ENCODE measurements around the gene TOB2.
A peak's percentile ranks its signal among the peaks of the same experiment; 100 is the strongest.

Gene TOB2

GRCh38 chr22:41446639-41447434 lies at the start of gene TOB2:
TSS of gene TOB2 (minus strand) at chr22:41446801. CDS start at chr22:41437345, 9,456 bp downstream.
- peak; percentile 90 to 93 for DNase-seq (ENCODE audit: low read depth in 2 of 2)

- no peak for DNase-seq (ENCODE audit: low read depth in 2 of 2)
Observed at GRCh38 chr22:41491374-41492100, 44.9 kb upstream of the TOB2 start.

- DNase-seq (ENCODE audit: low read depth in 2 of 2) = no peak
Observed at GRCh38 chr22:41488596-41489385, 42.2 kb upstream of the TOB2 start.

GRCh38 chr22:41488076-41488475 lies 41.5 kb upstream of the TOB2 start:
- DNase-seq (ENCODE audit: low read depth in 2 of 2) = no peak

- no peak for DNase-seq (ENCODE audit: low read depth in 2 of 2)
Observed at GRCh38 chr22:41487037-41487935, 40.7 kb upstream of the TOB2 start.

GRCh38 chr22:41485033-41485432 lies 38.4 kb upstream of the TOB2 start:
- DNase-seq (ENCODE audit: low read depth in 2 of 2) = no peak

GRCh38 chr22:41482319-41482935 lies 35.8 kb upstream of the TOB2 start:
- DNase-seq (ENCODE audit: low read depth in 2 of 2) = no peak

GRCh38 chr22:41481925-41482318 lies 35.3 kb upstream of the TOB2 start:
- no peak for DNase-seq (ENCODE audit: low read depth in 2 of 2)

GRCh38 chr22:41481131-41481830 lies 34.7 kb upstream of the TOB2 start:
- no peak for DNase-seq (ENCODE audit: low read depth in 2 of 2)

GRCh38 chr22:41480397-41480735 lies 33.8 kb upstream of the TOB2 start:
- no peak for DNase-seq (ENCODE audit: low read depth in 2 of 2)

GRCh38 chr22:41479671-41480396 lies 33.2 kb upstream of the TOB2 start:
- DNase-seq (ENCODE audit: low read depth in 2 of 2) = no peak

- DNase-seq (ENCODE audit: low read depth in 2 of 2) = no peak
Observed at GRCh38 chr22:41478891-41479521, 32.4 kb upstream of the TOB2 start.

- DNase-seq (ENCODE audit: low read depth in 2 of 2) = no peak
Observed at GRCh38 chr22:41478473-41478872, 31.9 kb upstream of the TOB2 start.

GRCh38 chr22:41474872-41475451 lies 28.4 kb upstream of the TOB2 start:
- DNase-seq (ENCODE audit: low read depth in 2 of 2) = no peak

GRCh38 chr22:41471568-41471967 lies 25.0 kb upstream of the TOB2 start:
- no peak for DNase-seq (ENCODE audit: low read depth in 2 of 2)

GRCh38 chr22:41470886-41471285 lies 24.3 kb upstream of the TOB2 start:
- DNase-seq (ENCODE audit: low read depth in 2 of 2) = no peak

GRCh38 chr22:41469218-41469851 lies 22.7 kb upstream of the TOB2 start:
- DNase-seq (ENCODE audit: low read depth in 2 of 2) = no peak

Data from stimulated activated CD8-positive, alpha-beta memory T cell treated with anti-CD3 and anti-CD28 coated beads, Interleukin-2, amount 100 ng/mL, for 48 hours (primary cell).